Panc1 (cell line): ENCODE results near the gene SIGLEC11. TPM values are rescaled to one million over a fixed set of nuclear protein-coding genes. Genes with fewer than 3 reads are reported as not detected.

ENCODE experiments used
- ATAC-seq: fragments of 200-7000 bp; cut with Tn5 transposase; 2 replicates; pipeline ENCODE4 v1.9.1; 2020; ENCODE audit warnings: mild to moderate bottlenecking, moderate library complexity
- BruUV-seq: library from RNA; stranded (reverse); fragments of 400-500 nt; replicated peaks from 2 replicates; lab custom pipeline; 2021; lab: Mats Ljungman, UMichigan
- CTCF ChIA-PET: fragments of 300-600 bp; sonication (Branson Sonifier 250); formaldehyde crosslinking; loops from one replicate; lab custom pipeline; 2022; ENCODE audit warnings: antibody characterized with exemption; lab: Charles Lee
- POLR2A ChIA-PET: fragments of 300-600 bp; sonication (Branson Sonifier 250); formaldehyde crosslinking; loops from one replicate; lab custom pipeline; 2022; ENCODE audit warnings: antibody characterized with exemption; lab: Charles Lee
- DNase-seq: peaks from one replicate; pipeline ENCODE4 v3.0.0-alpha.2; 2010; ENCODE audit warnings: low read depth, low spot score
- H3K27ac ChIP-seq: 2 replicates; pipeline ENCODE4 v1.5.1; 2011; ENCODE audit warnings: mild to moderate bottlenecking, low read length, inconsistent platforms
- H3K27me3 ChIP-seq: fragments of 200-500 bp; sonication (Bioruptor generic); 2 replicates; pipeline ENCODE4 v1.6.0; 2014; ENCODE audit warnings: low read length, inconsistent platforms; ENCODE audit not compliant: control insufficient read depth, insufficient read depth
- H3K36me3 ChIP-seq: fragments of 200-500 bp; sonication (Bioruptor generic); 2 replicates; pipeline ENCODE4 v1.5.1; 2014; ENCODE audit warnings: inconsistent platforms, mild to moderate bottlenecking, low read length, moderate library complexity; ENCODE audit not compliant: control insufficient read depth, insufficient read depth
- H3K4me1 ChIP-seq: 2 replicates; pipeline ENCODE4 v1.5.1; 2011; ENCODE audit warnings: inconsistent platforms, mild to moderate bottlenecking, low read length, moderate library complexity; ENCODE audit not compliant: control insufficient read depth, insufficient read depth
- H3K4me3 ChIP-seq, 2 experiments: 2 replicates each; pipeline ENCODE4 v1.5.1; 2011 to 2012; ENCODE audit warnings: low read depth in 2 of 2, low read length in 2 of 2, mild to moderate bottlenecking in 2 of 2, inconsistent platforms in 1 of 2, moderate library complexity in 1 of 2
- H3K9me3 ChIP-seq: fragments of 200-500 bp; sonication (Bioruptor generic); 2 replicates; pipeline ENCODE4 v1.5.1; 2014; ENCODE audit warnings: low read depth, mild to moderate bottlenecking, inconsistent platforms, low read length, moderate library complexity; ENCODE audit not compliant: control insufficient read depth, insufficient read depth
- POLR2AphosphoS5 ChIP-seq: IDR thresholded peaks from 2 replicates; pipeline ENCODE4 v1.6.1; 2012; ENCODE audit warnings: mild to moderate bottlenecking, low read depth, low read length, moderate library complexity
- REST ChIP-seq, 2 experiments: IDR thresholded peaks; 2 replicates each; pipeline ENCODE4 v1.6.1; 2011 to 2012; ENCODE audit warnings: low read depth in 2 of 2, control low read depth in 1 of 2, low read length in 1 of 2, mild to moderate bottlenecking in 1 of 2, moderate library complexity in 1 of 2; ENCODE audit not compliant: insufficient read depth in 1 of 2
- SIN3A ChIP-seq: IDR thresholded peaks from 2 replicates; pipeline ENCODE4 v1.6.1; 2012; ENCODE audit warnings: low read depth, mild to moderate bottlenecking, low read length, moderate library complexity, borderline replicate concordance; ENCODE audit not compliant: insufficient read depth
- TCF7L2 ChIP-seq: IDR thresholded peaks from 2 replicates; pipeline ENCODE4 v1.6.1; 2011; ENCODE audit warnings: mild to moderate bottlenecking, low read depth, low read length, inconsistent platforms
- in situ Hi-C: cut with HindIII; loops from 2 replicates; pipeline ENCODE4 v1.10.0; 2016; ENCODE audit warnings: low sequenced_read_pairs, low pct_unique_long_range_greater_than_20kb
- intact Hi-C: fragments of 100-400 bp; cut with micrococcal nuclease; formaldehyde crosslinking; loops from one replicate; pipeline ENCODE4 v1.10.0; 2022; ENCODE audit not compliant: unreplicated experiment
- total RNA-seq: library from RNA; stranded (reverse); gene quantifications from one replicate; pipeline ENCODE4 v1.2.1, GENCODE V29; 2021; ENCODE audit not compliant: unreplicated experiment
- TF ChIP-seq, protein P1 (sequence below): fragments of 450-650 bp; IDR thresholded peaks from 2 replicates; pipeline ENCODE4 v1.5.1; 2017; ENCODE audit warnings: mild to moderate bottlenecking

The SIGLEC11 gene
- total RNA-seq, 1 experiment from 2014 or later = not detected

GRCh38 chr19:49907745-49908446 is 53.1 kb downstream of the SIGLEC11 start:
- no peaks in the 10 kb centered on the region; the same call in 1 of the 2 replicates for H3K36me3 ChIP-seq
- BruUV-seq = no TSS peak
- ChIA-PET POLR2A (no interaction called here), CTCF (no interaction called here)
- H3K9me3 ChIP-seq = no peaks in the 10 kb centered on the region
- TF ChIP-seq SIN3A (no peak), REST (IDR thresholded peaks at IDR 0.05; ENCODE audit: insufficient read depth in 1 of 2, low read depth in 2 of 2, low read length in 1 of 2) (no peak), TCF7L2 (no peak), POLR2AphosphoS5 (no peak)
- TF ChIP-seq, protein P1, sequence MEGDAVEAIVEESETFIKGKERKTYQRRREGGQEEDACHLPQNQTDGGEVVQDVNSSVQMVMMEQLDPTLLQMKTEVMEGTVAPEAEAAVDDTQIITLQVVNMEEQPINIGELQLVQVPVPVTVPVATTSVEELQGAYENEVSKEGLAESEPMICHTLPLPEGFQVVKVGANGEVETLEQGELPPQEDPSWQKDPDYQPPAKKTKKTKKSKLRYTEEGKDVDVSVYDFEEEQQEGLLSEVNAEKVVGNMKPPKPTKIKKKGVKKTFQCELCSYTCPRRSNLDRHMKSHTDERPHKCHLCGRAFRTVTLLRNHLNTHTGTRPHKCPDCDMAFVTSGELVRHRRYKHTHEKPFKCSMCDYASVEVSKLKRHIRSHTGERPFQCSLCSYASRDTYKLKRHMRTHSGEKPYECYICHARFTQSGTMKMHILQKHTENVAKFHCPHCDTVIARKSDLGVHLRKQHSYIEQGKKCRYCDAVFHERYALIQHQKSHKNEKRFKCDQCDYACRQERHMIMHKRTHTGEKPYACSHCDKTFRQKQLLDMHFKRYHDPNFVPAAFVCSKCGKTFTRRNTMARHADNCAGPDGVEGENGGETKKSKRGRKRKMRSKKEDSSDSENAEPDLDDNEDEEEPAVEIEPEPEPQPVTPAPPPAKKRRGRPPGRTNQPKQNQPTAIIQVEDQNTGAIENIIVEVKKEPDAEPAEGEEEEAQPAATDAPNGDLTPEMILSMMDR = no peak
- H3K4me3 ChIP-seq = no peak overlapping the region
- no peak for ATAC-seq
- intact Hi-C loops (no loop called here), in situ Hi-C loops (no loop called here)
- no peaks in the 10 kb centered on the region for H3K4me1 ChIP-seq
- H3K27me3 ChIP-seq = no peaks in the 10 kb centered on the region
- H3K27ac ChIP-seq = no peak overlapping the region
- DNase-seq = no peak

- TF ChIP-seq, protein P1 = no peak
- TF ChIP-seq TCF7L2 = no peak
- no peak for TF ChIP-seq REST (IDR thresholded peaks at IDR 0.05; ENCODE audit: insufficient read depth in 1 of 2, low read depth in 2 of 2, low read length in 1 of 2)
- TF ChIP-seq SIN3A = no peak
- ChIA-PET POLR2A (interaction anchor here (0.6 kb wide), 1 partner anchor 32 kb away, joined by 6 read pairs; no protein-coding TSS in a partner anchor), CTCF (no interaction called here)
- intact Hi-C loops = no loop called here
- Histone ChIP-seq H3K4me3 (no peak overlapping the region), H3K27ac (no peak overlapping the region), H3K9me3 (no peaks in the 10 kb centered on the region), H3K36me3 (no peaks in the 10 kb centered on the region; the same call in 1 of the 2 replicates), H3K4me1 (no peaks in the 10 kb centered on the region), H3K27me3 (no peaks in the 10 kb centered on the region)
- BruUV-seq = TSS peak; percentile 84
- DNase-seq (no peak), ATAC-seq (no peak)
- in situ Hi-C loops = no loop called here
These were observed 54.0 kb downstream of the SIGLEC11 start for GRCh38 chr19:49906879-49907564.
